SU-DHL-6 (cell line): ENCODE measurements around the gene FAM78B.

Experiments
- H2AFZ ChIP-seq: fragments of 200-600 bp; sonication (generic); 2 replicates; pipeline ENCODE4 v1.6.1; 2014; ENCODE audit warnings: low read depth, mild to moderate bottlenecking, moderate library complexity, mixed read lengths, antibody characterized with exemption, low read length; ENCODE audit not compliant: severe bottlenecking
- H3F3A ChIP-seq: fragments of 200-600 bp; shearing (Covaris generic); 2 replicates; pipeline ENCODE4 v1.6.0; 2016; ENCODE audit warnings: antibody characterized with exemption, mild to moderate bottlenecking; ENCODE audit not compliant: insufficient read depth
- H3K27ac ChIP-seq: fragments of 200-600 bp; sonication (generic); 2 replicates; pipeline ENCODE4 v1.5.1; 2016; ENCODE audit warnings: low read depth, mild to moderate bottlenecking, low read length, moderate library complexity, mixed read lengths
- H3K27me3 ChIP-seq: fragments of 200-600 bp; sonication (generic), shearing (Covaris generic); 2 replicates; pipeline ENCODE4 v1.6.0; 2014; ENCODE audit warnings: mild to moderate bottlenecking, low read length
- H3K36me3 ChIP-seq: fragments of 200-600 bp; sonication (generic); 2 replicates; pipeline ENCODE4 v1.6.1; 2014; ENCODE audit warnings: mild to moderate bottlenecking, low read length, mixed read lengths
- H3K4me2 ChIP-seq: fragments of 300-600, 200-600 bp; shearing (Covaris generic), sonication (generic); 2 replicates; pipeline ENCODE4 v1.6.0; 2014; ENCODE audit warnings: low read length, low read depth, mild to moderate bottlenecking; ENCODE audit not compliant: poor library complexity, severe bottlenecking
- H3K4me3 ChIP-seq: fragments of 200-600 bp; sonication (generic); 2 replicates; pipeline ENCODE4 v1.5.1; 2014; ENCODE audit warnings: antibody characterized with exemption, low read length, mild to moderate bottlenecking, mixed read lengths; ENCODE audit not compliant: insufficient read depth, poor library complexity, severe bottlenecking
- H3K79me2 ChIP-seq: fragments of 200-600 bp; sonication (generic); 2 replicates; pipeline ENCODE4 v1.6.1; 2014; ENCODE audit warnings: mild to moderate bottlenecking, low read length, moderate library complexity; ENCODE audit not compliant: insufficient read depth
- H3K9ac ChIP-seq: fragments of 200-600 bp; sonication (generic); 2 replicates; pipeline ENCODE4 v1.7.0; 2014; ENCODE audit warnings: mild to moderate bottlenecking, low read length
- H3K9me2 ChIP-seq: fragments of 200-600 bp; sonication (generic); replicated peaks from 2 replicates; pipeline ENCODE4 v1.6.1; 2014; ENCODE audit warnings: low read length; ENCODE audit not compliant: insufficient read depth
- H3K9me3 ChIP-seq: fragments of 200-600 bp; sonication (generic); 2 replicates; pipeline ENCODE4 v1.6.1; 2014; ENCODE audit warnings: low read length, mixed read lengths; ENCODE audit not compliant: insufficient read depth
- H4K20me1 ChIP-seq: fragments of 200-600 bp; sonication (generic); 2 replicates; pipeline ENCODE4 v1.6.1; 2014; ENCODE audit warnings: low read depth, mild to moderate bottlenecking, antibody characterized with exemption, low read length, moderate library complexity, mixed read lengths
- CTCF ChIP-seq: fragments of 200-600 bp; sonication (generic); IDR thresholded peaks from one replicate; pipeline ENCODE4 v1.5.1; 2017; ENCODE audit warnings: antibody characterized with exemption, mild to moderate bottlenecking, low read length, moderate library complexity; ENCODE audit not compliant: insufficient read depth, poor library complexity, severe bottlenecking
- EZH2phosphoT487 ChIP-seq: fragments of 200-600 bp; sonication (generic), shearing (Covaris generic); conservative IDR thresholded peaks from 2 replicates; pipeline ENCODE4 v1.6.1; 2018; ENCODE audit warnings: mild to moderate bottlenecking, antibody characterized with exemption, low read length, moderate library complexity, mixed read lengths

FAM78B gene

DNA sequence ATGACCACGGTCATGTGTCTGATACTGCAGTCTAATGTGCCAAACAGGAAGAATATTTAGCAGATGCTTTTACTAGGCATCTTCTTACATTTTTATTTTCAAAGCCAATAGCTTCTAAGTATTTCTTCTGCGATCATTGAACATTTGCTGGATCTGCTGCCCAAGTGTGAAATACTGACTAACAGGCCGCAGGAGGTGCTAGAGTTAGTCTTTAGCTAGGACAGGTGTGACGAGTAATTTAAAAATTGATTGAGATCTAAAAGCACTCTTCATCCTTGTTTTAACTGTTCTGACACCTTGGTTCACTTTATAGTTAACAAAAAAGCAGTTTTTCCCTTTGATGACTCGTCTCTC, 748 bp upstream of the FAM78B start:
- Histone ChIP-seq H3K9ac (peak overlapping the region; percentile 36; the same call in 1 of the 2 replicates), H3K27me3 (no peaks in the 10 kb centered on the region), H2AFZ (peak overlapping the region; percentile 79)

DNA sequence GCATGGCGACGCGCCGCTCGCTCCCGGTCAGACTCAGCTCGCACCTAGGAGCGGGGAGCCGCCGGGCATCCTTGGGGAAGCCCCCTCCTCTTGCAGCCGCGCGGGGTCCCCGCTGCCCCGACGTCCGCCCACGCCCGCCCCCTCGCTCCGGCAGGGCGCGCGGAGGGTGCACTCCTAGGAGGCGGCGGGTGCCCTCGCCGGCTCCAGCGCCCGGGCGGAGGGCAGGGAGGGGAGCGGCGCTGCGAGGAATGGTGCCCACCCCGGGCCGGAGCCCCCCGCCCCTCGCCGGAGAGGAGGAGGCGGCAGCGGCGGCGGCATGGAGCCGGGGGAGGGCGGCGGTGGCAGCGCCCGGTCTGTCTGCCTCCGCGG, 488 bp downstream of the FAM78B start:
- H3K4me2 ChIP-seq, result peak overlapping the region; percentile 55

More for the DNA sequence above, 748 bp upstream of the FAM78B start:
- no peaks in the 10 kb centered on the region for H3K79me2 ChIP-seq
- no peaks in the 10 kb centered on the region for H3F3A ChIP-seq
- H3K27ac ChIP-seq, result no peak overlapping the region
- no peaks in the 10 kb centered on the region for H3K9me2 ChIP-seq
- TF ChIP-seq EZH2phosphoT487 (no peak), CTCF (no peak)
- H3K4me3 ChIP-seq, result peak overlapping the region; percentile 62
- H3K9me3 ChIP-seq, result no peaks in the 10 kb centered on the region
- H3K4me2 ChIP-seq, result peak overlapping the region; percentile 55
- H3K36me3 ChIP-seq, result no peaks in the 10 kb centered on the region
- no peaks in the 10 kb centered on the region for H4K20me1 ChIP-seq

GRCh38 chr1:166165661-166166328, 1.0 kb downstream of the FAM78B start:
- H3K9me2 ChIP-seq, result no peaks in the 10 kb centered on the region
- H3K4me3 ChIP-seq, result no peak overlapping the region
- no peak overlapping the region for H3K4me2 ChIP-seq
- H3K36me3 ChIP-seq, result no peaks in the 10 kb centered on the region
- H3F3A ChIP-seq, result no peaks in the 10 kb centered on the region
- H2AFZ ChIP-seq, result no peak overlapping the region
- no peaks in the 10 kb centered on the region for H3K9me3 ChIP-seq
- no peaks in the 10 kb centered on the region for H4K20me1 ChIP-seq
- TF ChIP-seq EZH2phosphoT487, result no peak
- H3K9ac ChIP-seq, result no peak overlapping the region
- no peak overlapping the region for H3K27ac ChIP-seq
- H3K27me3 ChIP-seq, result no peaks in the 10 kb centered on the region
- no peaks in the 10 kb centered on the region for H3K79me2 ChIP-seq

More for the DNA sequence above, 488 bp downstream of the FAM78B start:
- peak overlapping the region; percentile 36; the same call in 1 of the 2 replicates for H3K9ac ChIP-seq
- no peaks in the 10 kb centered on the region for H3K36me3 ChIP-seq
- H3K9me2 ChIP-seq, result no peaks in the 10 kb centered on the region
- H3K9me3 ChIP-seq, result no peaks in the 10 kb centered on the region
- no peak overlapping the region for H2AFZ ChIP-seq
- peak overlapping the region; percentile 62 for H3K4me3 ChIP-seq
- no peaks in the 10 kb centered on the region for H3K79me2 ChIP-seq
- no peaks in the 10 kb centered on the region for H4K20me1 ChIP-seq
- no peak overlapping the region for H3K27ac ChIP-seq
- no peaks in the 10 kb centered on the region for H3F3A ChIP-seq
- no peaks in the 10 kb centered on the region for H3K27me3 ChIP-seq
- no peak for TF ChIP-seq EZH2phosphoT487
- TF ChIP-seq CTCF, result no peak

DNA sequence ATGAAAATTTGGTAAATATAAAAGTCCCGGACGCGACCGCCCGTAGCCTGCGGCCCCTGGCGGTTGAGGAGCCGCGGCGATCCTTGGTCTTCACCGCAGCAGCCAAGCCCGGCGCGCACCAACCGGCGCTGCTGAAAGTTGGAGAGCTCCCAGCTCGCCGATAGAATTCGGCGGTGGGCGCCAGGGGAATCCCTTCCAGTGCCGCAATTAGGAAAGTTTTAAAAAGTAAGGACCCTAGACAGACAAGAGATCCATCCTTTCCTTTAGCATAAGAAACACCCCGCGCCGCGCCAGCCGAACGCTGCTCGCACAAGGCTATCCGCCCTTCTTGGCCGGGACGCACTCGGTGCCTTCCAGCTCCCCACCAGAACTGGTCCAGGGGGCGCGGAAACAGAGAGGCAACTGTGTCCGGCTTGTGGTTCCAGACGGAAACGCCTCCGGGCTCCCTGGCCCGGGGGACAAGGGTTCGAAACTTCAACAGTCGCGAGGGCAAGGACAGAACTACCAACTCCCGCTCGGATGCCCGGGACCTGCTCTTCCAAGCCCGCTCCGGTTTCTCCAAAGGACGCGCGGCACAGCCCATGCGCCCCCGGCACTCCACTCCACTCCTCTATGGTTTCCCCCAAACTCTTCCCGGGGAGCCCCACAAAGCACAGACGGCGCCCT, 1.7 kb downstream of the FAM78B start:
- Histone ChIP-seq H3F3A (no peaks in the 10 kb centered on the region), H3K9me2 (no peaks in the 10 kb centered on the region), H4K20me1 (no peaks in the 10 kb centered on the region), H3K36me3 (no peaks in the 10 kb centered on the region), H3K9ac (no peak overlapping the region), H3K27me3 (no peaks in the 10 kb centered on the region), H2AFZ (no peak overlapping the region), H3K4me2 (no peak overlapping the region), H3K27ac (no peak overlapping the region), H3K4me3 (no peak overlapping the region), H3K9me3 (no peaks in the 10 kb centered on the region), H3K79me2 (no peaks in the 10 kb centered on the region)
- TF ChIP-seq CTCF, result no peak
- TF ChIP-seq EZH2phosphoT487, result no peak
